Suprapubic skin (tissue), 4 donors: Measurements from ENCODE around the gene MTARC1. TPM values are rescaled to one million over a fixed set of nuclear protein-coding genes. Genes with fewer than 3 reads are reported as not detected.

ENCODE experiments used
- DNase-seq, 2 donors: peaks; one replicate each; pipeline ENCODE4 v3.0.0-alpha.2; 2019; ENCODE audit warnings: low spot score in 2 of 2
- H3K27ac ChIP-seq: fragments of 200-600 bp; sonication (generic); one replicate; pipeline ENCODE4 v1.5.1; 2019
- H3K27me3 ChIP-seq: fragments of 200-600 bp; sonication (generic); one replicate; pipeline ENCODE4 v1.5.1; 2019
- H3K36me3 ChIP-seq: fragments of 200-600 bp; sonication (generic); one replicate; pipeline ENCODE4 v1.5.1; 2019
- H3K4me1 ChIP-seq: fragments of 200-600 bp; sonication (generic); one replicate; pipeline ENCODE4 v1.5.1; 2019
- H3K4me3 ChIP-seq: fragments of 200-600 bp; sonication (generic); one replicate; pipeline ENCODE4 v1.5.1; 2019; ENCODE audit warnings: mild to moderate bottlenecking
- H3K9me3 ChIP-seq: fragments of 200-600 bp; sonication (generic); one replicate; pipeline ENCODE4 v1.5.1; 2019
- CTCF ChIP-seq, 2 donors: fragments of 200-600 bp in 1 of 2; fragments of 450-650 bp in 1 of 2; sonication (generic) in 1 of 2; IDR thresholded peaks; one replicate each; pipeline ENCODE4 v1.5.1; 2016 to 2019; ENCODE audit warnings: antibody characterized with exemption in 2 of 2, mild to moderate bottlenecking in 1 of 2, moderate library complexity in 1 of 2
- EP300 ChIP-seq: sonication (generic); formaldehyde crosslinking; IDR thresholded peaks from one replicate; pipeline ENCODE4 v1.6.1; 2017; ENCODE audit warnings: antibody characterized with exemption
- POLR2A ChIP-seq, 2 donors: fragments of 450-650 bp; IDR thresholded peaks; one replicate each; pipeline ENCODE4 v1.6.1; 2017; ENCODE audit warnings: antibody characterized with exemption in 2 of 2, mild to moderate bottlenecking in 2 of 2, moderate library complexity in 2 of 2
- POLR2AphosphoS5 ChIP-seq, 3 donors: sonication (generic); formaldehyde crosslinking; IDR thresholded peaks; one replicate each; pipeline ENCODE4 v1.6.1; 2017; ENCODE audit warnings: antibody characterized with exemption in 3 of 3
- WGBS: methylation state at CpG from one replicate; pipeline ENCODE4 v1.1.5; 2018; 5-methylcytosine and 5-hydroxymethylcytosine counted together
- total RNA-seq, 4 donors: library from RNA; depleted of rRNA; stranded (reverse); fragments of >200 nt; gene quantifications; one replicate each; pipeline ENCODE4 v1.1.0, GENCODE V29; 2016

MTARC1 gene
- total RNA-seq, 4 donors from 2014 or later = 2.1 to 12.7 (median 7.5) TPM

GRCh38 chr1:220824031-220824989 is 37.6 kb downstream of the MTARC1 start:
- WGBS = 84% methylated on average over 9 of the region's 9 CpGs
- no peak for DNase-seq
- TF ChIP-seq POLR2AphosphoS5 (IDR thresholded peaks at IDR 0.05) (no peak), EP300 (no peak), CTCF (IDR thresholded peaks at IDR 0.05) (no peak), POLR2A (IDR thresholded peaks at IDR 0.05) (no peak)
- H3K4me1 ChIP-seq = no peaks in the 10 kb centered on the region
- no peaks in the 10 kb centered on the region for H3K9me3 ChIP-seq
- no peak overlapping the region for H3K4me3 ChIP-seq
- H3K27ac ChIP-seq = no peak overlapping the region
- no peaks in the 10 kb centered on the region for H3K36me3 ChIP-seq
- H3K27me3 ChIP-seq = no peaks in the 10 kb centered on the region

- no peak for DNase-seq
- no peak for TF ChIP-seq POLR2AphosphoS5 (IDR thresholded peaks at IDR 0.05)
- no peak for TF ChIP-seq POLR2A (IDR thresholded peaks at IDR 0.05)
- TF ChIP-seq CTCF (IDR thresholded peaks at IDR 0.05) = no peak
- TF ChIP-seq EP300 = no peak
- no peak overlapping the region for H3K27ac ChIP-seq
- no peaks in the 10 kb centered on the region for H3K9me3 ChIP-seq
- WGBS = 52% methylated on average over 6 of the region's 6 CpGs
- no peak overlapping the region for H3K4me3 ChIP-seq
- H3K4me1 ChIP-seq = no peaks in the 10 kb centered on the region
- no peaks in the 10 kb centered on the region for H3K36me3 ChIP-seq
- H3K27me3 ChIP-seq = no peaks in the 10 kb centered on the region
Measured at GRCh38 chr1:220825819-220826551, 39.3 kb downstream of the MTARC1 start.

GRCh38 chr1:220826729-220827128 is 40.0 kb downstream of the MTARC1 start:
- Histone ChIP-seq H3K36me3 (no peaks in the 10 kb centered on the region), H3K9me3 (no peaks in the 10 kb centered on the region), H3K27me3 (no peaks in the 10 kb centered on the region), H3K4me1 (no peaks in the 10 kb centered on the region), H3K27ac (no peak overlapping the region), H3K4me3 (no peak overlapping the region)
- 95% methylated on average over 5 of the region's 5 CpGs for WGBS
- no peak for DNase-seq
- no peak for TF ChIP-seq CTCF (IDR thresholded peaks at IDR 0.05)
- TF ChIP-seq POLR2A (IDR thresholded peaks at IDR 0.05) = no peak
- TF ChIP-seq POLR2AphosphoS5 (IDR thresholded peaks at IDR 0.05) = no peak
- TF ChIP-seq EP300 = no peak

GRCh38 chr1:220827445-220828178 is 40.9 kb downstream of the MTARC1 start:
- WGBS = 75% methylated on average over 4 of the region's 4 CpGs
- no peak overlapping the region for H3K27ac ChIP-seq
- no peaks in the 10 kb centered on the region for H3K36me3 ChIP-seq

More at GRCh38 chr1:220827445-220828178, 40.9 kb downstream of the MTARC1 start:
- Histone ChIP-seq H3K4me1 (no peaks in the 10 kb centered on the region), H3K27me3 (no peaks in the 10 kb centered on the region), H3K4me3 (no peak overlapping the region), H3K9me3 (no peaks in the 10 kb centered on the region)
- DNase-seq = no peak
- TF ChIP-seq POLR2A (IDR thresholded peaks at IDR 0.05) (no peak), CTCF (IDR thresholded peaks at IDR 0.05) (no peak), EP300 (no peak), POLR2AphosphoS5 (IDR thresholded peaks at IDR 0.05) (no peak)
